Endothelial cell of umbilical vein (primary cell): ENCODE data around the gene CXXC5. TPM values are rescaled to one million over a fixed set of nuclear protein-coding genes. Genes with fewer than 3 reads are reported as not detected.

Experiments
- BruUV-seq: library from RNA; stranded (reverse); fragments of 400-500 nt; replicated peaks from 2 replicates; lab custom pipeline; 2021; lab: Mats Ljungman, UMichigan
- CTCF ChIA-PET: fragments of 300-600, 350-600 bp; sonication (Branson Sonifier 250); formaldehyde crosslinking; loops from one replicate; lab custom pipeline; 2021; ENCODE audit warnings: antibody characterized with exemption, inconsistent platforms; lab: Charles Lee
- POLR2A ChIA-PET: fragments of 300-600, 350-600 bp; sonication (Branson Sonifier 250); formaldehyde crosslinking; loops from one replicate; lab custom pipeline; 2021; ENCODE audit warnings: antibody characterized with exemption, inconsistent platforms; lab: Charles Lee
- DNase-seq: peaks from one replicate; pipeline ENCODE4 v3.0.0-alpha.2; 2011; ENCODE audit warnings: low read depth, low spot score
- FAIRE-seq: peaks from 2 replicates; lab custom pipeline; 2011; peaks lifted over from hg19 to GRCh38; lab: Jason Lieb, UNC
- H2AFZ ChIP-seq: 2 replicates; pipeline ENCODE4 v1.6.0; 2012; ENCODE audit warnings: low read depth, low read length, control low read depth, inconsistent platforms
- H3K27ac ChIP-seq: 2 replicates; pipeline ENCODE4 v1.5.1; 2011; ENCODE audit warnings: low read depth, mild to moderate bottlenecking, control low read depth, low read length, moderate library complexity; ENCODE audit not compliant: insufficient read depth
- H3K27me3 ChIP-seq, 2 experiments: 2 replicates each; pipeline versions ENCODE4 v1.6.0 to v1.6.1; 2011; ENCODE audit warnings: low read length in 2 of 2, mixed read lengths in 1 of 2; ENCODE audit not compliant: control insufficient read depth in 2 of 2, insufficient read depth in 2 of 2
- H3K36me3 ChIP-seq, 2 experiments: 2 replicates in 1 of 2; 3 replicates in 1 of 2; pipeline ENCODE4 v1.5.1; 2011; ENCODE audit warnings: low read length in 2 of 2, mild to moderate bottlenecking in 1 of 2, moderate library complexity in 1 of 2; ENCODE audit not compliant: control insufficient read depth in 2 of 2, insufficient read depth in 2 of 2; ENCODE audit errors: extremely low read depth in 1 of 2
- H3K4me1 ChIP-seq: 3 replicates; pipeline ENCODE4 v1.5.1; 2011; ENCODE audit warnings: mild to moderate bottlenecking, low read length; ENCODE audit not compliant: control insufficient read depth, insufficient read depth; ENCODE audit errors: extremely low read depth
- H3K4me2 ChIP-seq: 2 replicates; pipeline ENCODE4 v1.6.1; 2011; ENCODE audit warnings: low read length, control low read depth, mixed read lengths; ENCODE audit not compliant: insufficient read depth
- H3K4me3 ChIP-seq, 3 experiments: fragments of 200-600 bp in 1 of 3; sonication (generic), shearing (Covaris generic) in 1 of 3; replicated peaks in 1 of 3; 2 replicates each; pipeline ENCODE4 v1.5.1; 2011 to 2016; ENCODE audit warnings: control low read depth in 3 of 3, low read length in 3 of 3, mild to moderate bottlenecking in 2 of 3, inconsistent platforms in 1 of 3, low read depth in 1 of 3, moderate library complexity in 1 of 3; ENCODE audit not compliant: insufficient read depth in 1 of 3
- H3K79me2 ChIP-seq: 2 replicates; pipeline ENCODE4 v1.6.0; 2012; ENCODE audit warnings: low read length, inconsistent platforms; ENCODE audit not compliant: control insufficient read depth, insufficient read depth
- H3K9ac ChIP-seq: replicated peaks from 2 replicates; pipeline ENCODE3; 2011; ENCODE audit warnings: low read length, control low read depth; ENCODE audit not compliant: insufficient read depth; ENCODE audit errors: extremely low read depth
- H3K9me1 ChIP-seq: replicated peaks from 3 replicates; pipeline ENCODE4 v1.6.0; 2011; ENCODE audit warnings: mild to moderate bottlenecking, low read length; ENCODE audit not compliant: control insufficient read depth, insufficient read depth; ENCODE audit errors: extremely low read depth
- H3K9me3 ChIP-seq: replicated peaks from 2 replicates; pipeline ENCODE4 v1.5.1; 2012; ENCODE audit warnings: low read length, inconsistent platforms; ENCODE audit not compliant: control insufficient read depth, insufficient read depth
- H4K20me1 ChIP-seq: replicated peaks from 2 replicates; pipeline ENCODE3; 2011; ENCODE audit warnings: mild to moderate bottlenecking, low read length; ENCODE audit not compliant: control insufficient read depth, insufficient read depth; ENCODE audit errors: extremely low read depth
- CTCF ChIP-seq, 2 donors: IDR thresholded peaks; 1 replicate in 1 of 2; 2 replicates in 1 of 2; pipeline ENCODE4 v1.5.1; 2011; ENCODE audit warnings: low read length in 2 of 2, mild to moderate bottlenecking in 2 of 2, moderate library complexity in 2 of 2, control low read depth in 1 of 2, inconsistent platforms in 1 of 2, low read depth in 1 of 2; ENCODE audit not compliant: insufficient read depth in 1 of 2; ENCODE audit errors: extremely low read depth in 1 of 2
- EZH2 ChIP-seq: IDR thresholded peaks from 2 replicates; pipeline ENCODE4 v1.6.1; 2012; ENCODE audit warnings: borderline replicate concordance, low read depth, mild to moderate bottlenecking, moderate library complexity, low read length, inconsistent platforms; ENCODE audit not compliant: severe bottlenecking
- JUN ChIP-seq: IDR thresholded peaks from 2 replicates; pipeline ENCODE4 v1.6.1; 2011; ENCODE audit warnings: borderline replicate concordance, low read depth; ENCODE audit not compliant: insufficient read length, insufficient read depth
- MAX ChIP-seq: IDR thresholded peaks from 2 replicates; pipeline ENCODE4 v1.6.1; 2011; ENCODE audit not compliant: insufficient read depth, insufficient read length
- MYC ChIP-seq: IDR thresholded peaks from one replicate; pipeline ENCODE4 v1.6.1; 2011; ENCODE audit warnings: mild to moderate bottlenecking, low read depth, low read length
- POLR2AphosphoS5 ChIP-seq: IDR thresholded peaks from 2 replicates; pipeline ENCODE4 v1.6.1; 2012; ENCODE audit warnings: low read depth, mild to moderate bottlenecking, control low read depth, low read length, moderate library complexity; ENCODE audit not compliant: insufficient read depth
- dilution Hi-C: fragments of 300-500 bp; cut with MboI; formaldehyde crosslinking; loops from one replicate; pipeline ENCODE4 v1.15.0; 2019; ENCODE audit warnings: low sequenced_read_pairs; ENCODE audit not compliant: extremely low pct_ligation_motif_present
- intact Hi-C: fragments of 100-400 bp; cut with micrococcal nuclease; formaldehyde crosslinking; loops from one replicate; pipeline ENCODE4 v1.10.0; 2022
- polyA plus RNA-seq, 4 experiments: library from polyadenylated mRNA; depleted of rRNA in 3 of 4; stranded (reverse) in 3 of 4; unstranded in 1 of 4; fragments of >200 nt; gene quantifications; 2 replicates each; pipeline versions ENCODE4 v1.2.1 to v1.2.3, GENCODE V29; 2011 to 2012; ENCODE audit warnings: missing spikeins in 1 of 4
- total RNA-seq: library from RNA; stranded (reverse); gene quantifications from 2 replicates; pipeline ENCODE4 v1.2.3, GENCODE V29; 2021

Gene CXXC5
- total and polyA plus RNA-seq, 2 donors (not counting 3 experiments of a cell fraction or from before 2014, with no cell fraction given) = 2.7 to 5.5 TPM

- POLR2A ChIA-PET = no interaction called here
- intact Hi-C loops = no loop called here
- peaks cover 35% of the 10 kb centered on the region for H3K4me1 ChIP-seq
These were observed 5.5 kb downstream of the CXXC5 start for GRCh38 chr5:139653616-139654015.

More at GRCh38 chr5:139653616-139654015, 5.5 kb downstream of the CXXC5 start:
- dilution Hi-C loops = no loop called here
- TF ChIP-seq POLR2AphosphoS5 (no peak), JUN (no peak), MYC (no peak), CTCF (IDR thresholded peaks at IDR 0.05; ENCODE audit: extremely low read depth in 1 of 2, insufficient read depth in 1 of 2, low read depth in 1 of 2, low read length in 2 of 2) (no peak), MAX (no peak), EZH2 (no peak)
- Histone ChIP-seq H4K20me1 (no peaks in the 10 kb centered on the region), H3K79me2 (no peaks in the 10 kb centered on the region), H3K9me1 (no peaks in the 10 kb centered on the region), H3K9ac (no peak overlapping the region), H3K9me3 (no peaks in the 10 kb centered on the region), H3K4me2 (no peak overlapping the region), H3K27me3 (peaks cover 3 to 21% of the 10 kb centered on the region in 2 experiments), H3K4me3 (no peak overlapping the region), H3K36me3 (no peaks in the 10 kb centered on the region), H2AFZ (no peak overlapping the region), H3K27ac (no peak overlapping the region)
- no peak for FAIRE-seq
- no TSS peak for BruUV-seq
- no peak for DNase-seq
- CTCF ChIA-PET = interaction anchor here (6.5 to 8.6 kb wide), 2 partner anchors 18 to 38 kb away, joined by 62 to 161 read pairs; no protein-coding TSS in a partner anchor
